ENCODE results near the gene PDX1.

PDX1 gene

GRCh38 chr13:27919659-27919933 lies 204 bp upstream of the PDX1 start:
- ATAC-seq (no peak), DNase-seq (no peak)
- Mint-ChIP-seq H3K27me3 (peaks cover 100% of the 10 kb centered on the region), H3K4me3 (peak overlapping the region; percentile 50 to 60), H3K9me3 (no peaks in the 10 kb centered on the region), H3K4me1 (peaks cover 72% of the 10 kb centered on the region), H3K27ac (no peak overlapping the region)

- DNase-seq (peak; percentile 35 to 41), ATAC-seq (peak; percentile 19)
- Mint-ChIP-seq H3K27me3 (peaks cover 99% of the 10 kb centered on the region), H3K4me1 (peaks cover 79% of the 10 kb centered on the region), H3K27ac (peak overlapping the region in 1 of 2 donors; percentile 68), H3K4me3 (peak overlapping the region; percentile 90 to 92), H3K9me3 (no peaks in the 10 kb centered on the region)
Measured at GRCh38 chr13:27920677-27921420, 1.0 kb downstream of the PDX1 start.

GRCh38 chr13:27921421-27921960 lies 1.7 kb downstream of the PDX1 start:
- Mint-ChIP-seq H3K9me3 (no peaks in the 10 kb centered on the region), H3K4me3 (peak overlapping the region; percentile 90 to 92), H3K4me1 (peaks cover 82% of the 10 kb centered on the region), H3K27ac (peak overlapping the region in 1 of 2 donors; percentile 27), H3K27me3 (peaks cover 99% of the 10 kb centered on the region)
- DNase-seq (peak in 1 of 2 donors; percentile 48), ATAC-seq (peak; percentile 69)

DNA sequence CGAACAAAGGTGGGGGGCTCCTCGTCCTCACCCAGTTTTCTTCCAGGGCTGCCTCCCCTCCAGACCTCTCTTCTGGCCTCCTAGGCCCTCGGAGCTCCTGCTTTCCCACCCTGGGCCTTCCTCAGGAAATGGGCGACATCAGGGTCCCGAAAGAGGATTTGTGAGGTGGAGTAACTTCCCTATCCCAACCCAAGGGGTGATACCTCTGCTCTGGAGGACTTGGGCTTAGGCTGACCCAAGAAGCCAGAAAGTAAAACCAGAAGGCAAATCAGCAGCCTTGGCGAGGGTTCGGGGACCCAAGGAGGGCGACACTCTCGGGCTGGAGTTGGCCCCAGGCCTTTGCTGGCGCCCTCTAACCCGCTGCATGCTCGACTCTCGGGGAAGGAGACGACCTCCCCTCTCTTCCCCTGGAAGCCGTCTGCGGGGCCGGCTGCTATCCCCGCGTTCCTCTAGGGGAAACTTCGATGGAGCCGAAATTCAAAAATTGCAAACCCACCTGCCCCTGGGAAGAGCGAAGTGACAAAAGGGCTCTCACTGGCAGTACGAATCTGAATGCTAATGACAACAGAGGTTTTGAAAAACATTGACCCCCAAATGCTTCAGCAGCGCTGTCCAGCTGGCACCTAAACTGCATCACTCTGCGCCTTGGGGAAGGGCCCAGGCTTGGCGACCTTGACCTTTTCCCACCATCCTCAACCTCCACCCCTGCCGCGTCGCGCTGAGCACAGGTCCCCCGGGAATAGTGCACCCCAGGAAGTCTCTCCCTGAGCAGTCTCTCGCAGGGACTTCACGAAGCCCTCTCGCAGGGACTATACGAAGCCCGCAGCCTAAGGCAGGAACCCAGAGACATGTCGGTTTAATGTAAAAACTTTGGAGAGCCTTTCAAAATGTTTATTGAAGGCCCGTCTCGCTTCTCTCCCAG lies 2.4 kb downstream of the PDX1 start:
- DNase-seq (peak; percentile 13 to 24), ATAC-seq (no peak)
- Mint-ChIP-seq H3K27me3 (peaks cover 99% of the 10 kb centered on the region), H3K9me3 (no peaks in the 10 kb centered on the region), H3K27ac (no peak overlapping the region), H3K4me1 (peaks cover 86% of the 10 kb centered on the region), H3K4me3 (peak overlapping the region; percentile 90 to 92)

GRCh38 chr13:27922883-27923612 lies 3.2 kb downstream of the PDX1 start:
- H3K27me3 Mint-ChIP-seq = peaks cover 99% of the 10 kb centered on the region
- ATAC-seq (no peak), DNase-seq (no peak)
- peak overlapping the region in 1 of 2 donors; percentile 57 for H3K27ac Mint-ChIP-seq
- peaks cover 86% of the 10 kb centered on the region for H3K4me1 Mint-ChIP-seq
- peak overlapping the region in 1 of 2 donors; percentile 62 for H3K4me3 Mint-ChIP-seq
- no peaks in the 10 kb centered on the region for H3K9me3 Mint-ChIP-seq

DNA sequence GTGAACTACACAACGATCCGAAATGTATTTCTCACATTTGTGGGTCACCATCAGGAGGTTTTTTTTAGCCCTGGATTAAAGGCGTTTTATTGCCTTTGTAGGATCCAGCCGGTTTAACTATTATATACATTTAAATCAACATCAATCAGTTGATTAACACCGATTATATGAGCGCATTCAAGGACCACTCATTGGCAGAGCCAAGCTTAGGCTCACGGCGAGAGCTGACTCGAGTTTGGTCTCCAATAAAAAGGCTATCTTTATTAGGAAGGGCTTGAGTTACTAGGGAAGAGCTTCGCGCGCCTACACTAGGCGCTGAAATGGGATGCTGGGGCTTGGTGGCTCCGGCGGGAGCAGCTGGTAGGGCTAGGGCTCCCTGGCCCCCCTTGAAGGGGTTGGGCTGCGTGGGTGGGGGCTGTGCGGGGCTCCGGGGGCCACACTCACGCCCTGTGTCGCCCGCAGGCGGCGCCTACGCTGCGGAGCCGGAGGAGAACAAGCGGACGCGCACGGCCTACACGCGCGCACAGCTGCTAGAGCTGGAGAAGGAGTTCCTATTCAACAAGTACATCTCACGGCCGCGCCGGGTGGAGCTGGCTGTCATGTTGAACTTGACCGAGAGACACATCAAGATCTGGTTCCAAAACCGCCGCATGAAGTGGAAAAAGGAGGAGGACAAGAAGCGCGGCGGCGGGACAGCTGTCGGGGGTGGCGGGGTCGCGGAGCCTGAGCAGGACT lies 4.2 kb downstream of the PDX1 start:
- peak overlapping the region; percentile 62 to 71 for H3K4me3 Mint-ChIP-seq
- peaks cover 83% of the 10 kb centered on the region for H3K4me1 Mint-ChIP-seq
- no peaks in the 10 kb centered on the region for H3K9me3 Mint-ChIP-seq

DNA sequence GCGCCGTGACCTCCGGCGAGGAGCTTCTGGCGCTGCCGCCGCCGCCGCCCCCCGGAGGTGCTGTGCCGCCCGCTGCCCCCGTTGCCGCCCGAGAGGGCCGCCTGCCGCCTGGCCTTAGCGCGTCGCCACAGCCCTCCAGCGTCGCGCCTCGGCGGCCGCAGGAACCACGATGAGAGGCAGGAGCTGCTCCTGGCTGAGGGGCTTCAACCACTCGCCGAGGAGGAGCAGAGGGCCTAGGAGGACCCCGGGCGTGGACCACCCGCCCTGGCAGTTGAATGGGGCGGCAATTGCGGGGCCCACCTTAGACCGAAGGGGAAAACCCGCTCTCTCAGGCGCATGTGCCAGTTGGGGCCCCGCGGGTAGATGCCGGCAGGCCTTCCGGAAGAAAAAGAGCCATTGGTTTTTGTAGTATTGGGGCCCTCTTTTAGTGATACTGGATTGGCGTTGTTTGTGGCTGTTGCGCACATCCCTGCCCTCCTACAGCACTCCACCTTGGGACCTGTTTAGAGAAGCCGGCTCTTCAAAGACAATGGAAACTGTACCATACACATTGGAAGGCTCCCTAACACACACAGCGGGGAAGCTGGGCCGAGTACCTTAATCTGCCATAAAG lies 4.8 kb downstream of the PDX1 start:
- no peak for ATAC-seq
- peak; percentile 27 for DNase-seq
- H3K4me1 Mint-ChIP-seq = peaks cover 77% of the 10 kb centered on the region
- H3K27me3 Mint-ChIP-seq = peaks cover 99% of the 10 kb centered on the region
- no peak overlapping the region for H3K27ac Mint-ChIP-seq
- H3K4me3 Mint-ChIP-seq = no peak overlapping the region
- H3K9me3 Mint-ChIP-seq = no peaks in the 10 kb centered on the region

More for the DNA sequence above, 4.2 kb downstream of the PDX1 start:
- H3K27me3 Mint-ChIP-seq = peaks cover 99% of the 10 kb centered on the region
- H3K27ac Mint-ChIP-seq = no peak overlapping the region
- ATAC-seq (no peak), DNase-seq (peak; percentile 22 to 25)

DNA sequence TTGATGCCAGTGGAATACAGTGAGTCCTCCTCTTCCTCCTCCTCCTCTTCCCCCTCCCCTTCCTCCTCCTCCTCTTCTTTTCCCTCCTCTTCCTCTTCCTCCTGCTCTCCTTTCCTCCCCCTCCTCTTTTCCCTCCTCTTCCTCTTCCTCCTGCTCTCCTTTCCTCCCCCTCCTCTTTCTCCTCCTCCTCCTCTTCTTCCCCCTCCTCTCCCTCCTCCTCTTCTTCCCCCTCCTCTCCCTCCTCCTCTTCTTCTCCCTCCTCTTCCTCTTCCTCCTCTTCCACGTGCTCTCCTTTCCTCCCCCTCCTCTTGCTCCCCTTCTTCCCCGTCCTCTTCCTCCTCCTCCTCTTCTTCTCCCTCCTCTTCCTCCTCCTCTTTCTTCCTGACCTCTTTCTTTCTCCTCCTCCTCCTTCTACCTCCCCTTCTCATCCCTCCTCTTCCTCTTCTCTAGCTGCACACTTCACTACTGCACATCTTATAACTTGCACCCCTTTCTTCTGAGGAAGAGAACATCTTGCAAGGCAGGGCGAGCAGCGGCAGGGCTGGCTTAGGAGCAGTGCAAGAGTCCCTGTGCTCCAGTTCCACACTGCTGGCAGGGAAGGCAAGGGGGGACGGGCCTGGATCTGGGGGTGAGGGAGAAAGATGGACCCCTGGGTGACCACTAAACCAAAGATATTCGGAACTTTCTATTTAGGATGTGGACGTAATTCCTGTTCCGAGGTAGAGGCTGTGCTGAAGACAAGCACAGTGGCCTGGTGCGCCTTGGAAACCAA lies 5.6 kb downstream of the PDX1 start:
- Mint-ChIP-seq H3K4me3 (no peak overlapping the region), H3K4me1 (peaks cover 70% of the 10 kb centered on the region), H3K27ac (no peak overlapping the region), H3K27me3 (peaks cover 99% of the 10 kb centered on the region), H3K9me3 (no peaks in the 10 kb centered on the region)
- DNase-seq = no peak
- ATAC-seq = no peak

DNA sequence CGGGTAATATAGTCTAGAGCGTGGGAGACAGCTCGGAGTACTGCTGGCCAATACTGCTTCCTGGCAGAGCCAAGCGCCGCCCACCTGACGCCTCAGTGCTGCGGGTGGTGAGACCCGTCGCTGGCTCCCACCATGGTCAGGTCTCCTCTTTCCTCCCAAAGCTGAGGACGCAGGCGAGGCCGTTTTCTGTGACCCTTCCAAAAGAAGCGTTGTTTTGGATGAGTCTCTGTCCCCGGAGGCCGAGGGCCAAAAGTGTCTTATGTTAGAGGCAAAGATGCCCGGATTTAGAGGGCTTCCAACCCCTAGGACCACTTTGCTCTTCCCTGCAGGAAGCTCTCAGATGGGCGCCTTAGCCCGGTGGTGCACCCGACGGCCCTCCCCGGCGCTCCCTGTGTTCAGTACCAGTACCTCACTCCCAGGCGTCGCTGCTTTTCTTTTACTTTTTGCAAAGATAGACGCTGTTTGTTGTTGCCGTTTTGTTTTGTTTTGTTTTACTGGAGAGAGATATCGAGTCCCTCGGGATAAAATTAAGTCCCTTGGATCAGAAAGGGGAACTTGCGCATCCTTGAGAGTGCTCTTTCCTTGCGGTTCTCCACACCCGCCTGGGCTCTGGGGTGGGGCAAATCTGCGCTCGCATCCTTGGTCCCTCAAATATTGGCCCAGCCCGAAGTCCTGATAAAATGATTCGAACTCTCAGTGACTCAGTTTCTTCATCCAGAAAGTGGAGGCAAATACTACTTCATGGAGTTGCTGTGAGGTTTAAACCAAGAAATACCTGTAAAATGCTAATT lies 7.0 kb downstream of the PDX1 start:
- Mint-ChIP-seq H3K27ac (no peak overlapping the region), H3K4me1 (peaks cover 58% of the 10 kb centered on the region)

GRCh38 chr13:27927444-27928352 lies 7.9 kb downstream of the PDX1 start:
- Mint-ChIP-seq H3K4me1 (peaks cover 49% of the 10 kb centered on the region), H3K27me3 (peaks cover 98% of the 10 kb centered on the region), H3K4me3 (peak overlapping the region; percentile 62 to 68), H3K27ac (peak overlapping the region in 1 of 2 donors; percentile 81), H3K9me3 (no peaks in the 10 kb centered on the region)
- ATAC-seq (no peak), DNase-seq (no peak)

More for the DNA sequence above, 7.0 kb downstream of the PDX1 start:
- peak overlapping the region; percentile 62 to 68 for H3K4me3 Mint-ChIP-seq
- DNase-seq (no peak), ATAC-seq (no peak)
- H3K9me3 Mint-ChIP-seq = no peaks in the 10 kb centered on the region
- H3K27me3 Mint-ChIP-seq = peaks cover 99% of the 10 kb centered on the region

DNA sequence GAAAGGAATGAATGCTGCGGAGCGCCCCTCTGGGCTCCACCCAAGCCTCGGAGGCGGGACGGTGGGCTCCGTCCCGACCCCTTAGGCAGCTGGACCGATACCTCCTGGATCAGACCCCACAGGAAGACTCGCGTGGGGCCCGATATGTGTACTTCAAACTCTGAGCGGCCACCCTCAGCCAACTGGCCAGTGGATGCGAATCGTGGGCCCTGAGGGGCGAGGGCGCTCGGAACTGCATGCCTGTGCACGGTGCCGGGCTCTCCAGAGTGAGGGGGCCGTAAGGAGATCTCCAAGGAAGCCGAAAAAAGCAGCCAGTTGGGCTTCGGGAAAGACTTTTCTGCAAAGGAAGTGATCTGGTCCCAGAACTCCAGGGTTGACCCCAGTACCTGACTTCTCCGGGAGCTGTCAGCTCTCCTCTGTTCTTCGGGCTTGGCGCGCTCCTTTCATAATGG lies 8.6 kb downstream of the PDX1 start:
- peaks cover 43% of the 10 kb centered on the region for H3K4me1 Mint-ChIP-seq
- ATAC-seq (no peak), DNase-seq (no peak)
- no peaks in the 10 kb centered on the region for H3K9me3 Mint-ChIP-seq
- H3K27ac Mint-ChIP-seq = no peak overlapping the region
- peak overlapping the region in 1 of 2 donors; percentile 16 for H3K4me3 Mint-ChIP-seq
- H3K27me3 Mint-ChIP-seq = peaks cover 91% of the 10 kb centered on the region

Data from stimulated activated naive CD8-positive, alpha-beta T cell treated with anti-CD3 and anti-CD28 coated beads, Interleukin-15, amount 100 ng/mL, for 72 hours (primary cell).